Ectodermal cell (in vitro differentiated cells): ENCODE measurements around the gene PIP4P1.

Experiments used
- H3K27ac ChIP-seq: 2 replicates; pipeline ENCODE4 v1.7.0; 2013; ENCODE audit warnings: mild to moderate bottlenecking, low read depth, low read length; ENCODE audit not compliant: insufficient read depth, poor library complexity, severe bottlenecking
- H3K27me3 ChIP-seq: 2 replicates; pipeline ENCODE4 v1.7.0; 2013; ENCODE audit warnings: mild to moderate bottlenecking, low read length; ENCODE audit not compliant: insufficient read depth, control insufficient read depth, poor library complexity, severe bottlenecking
- H3K36me3 ChIP-seq: one replicate; pipeline ENCODE4 v1.7.0; 2013; ENCODE audit warnings: low read length; ENCODE audit not compliant: control insufficient read depth, insufficient read depth
- H3K4me1 ChIP-seq: one replicate; pipeline ENCODE4 v1.7.0; 2013; ENCODE audit warnings: low read length; ENCODE audit not compliant: control insufficient read depth, insufficient read depth
- H3K4me3 ChIP-seq: 2 replicates; pipeline ENCODE4 v1.7.0; 2013; ENCODE audit warnings: low read depth, low read length, control low read depth; ENCODE audit not compliant: insufficient read depth
- H3K9me3 ChIP-seq: 2 replicates; pipeline ENCODE4 v1.7.0; 2013; ENCODE audit warnings: mild to moderate bottlenecking, low read length, moderate library complexity; ENCODE audit not compliant: control insufficient read depth
- WGBS, 2 experiments: methylation state at CpG; one replicate each; pipeline ENCODE4 v1.1.7; 2013; ENCODE audit warnings: missing lambda C conversion rate in 2 of 2; 5-methylcytosine and 5-hydroxymethylcytosine counted together

PIP4P1 gene

DNA sequence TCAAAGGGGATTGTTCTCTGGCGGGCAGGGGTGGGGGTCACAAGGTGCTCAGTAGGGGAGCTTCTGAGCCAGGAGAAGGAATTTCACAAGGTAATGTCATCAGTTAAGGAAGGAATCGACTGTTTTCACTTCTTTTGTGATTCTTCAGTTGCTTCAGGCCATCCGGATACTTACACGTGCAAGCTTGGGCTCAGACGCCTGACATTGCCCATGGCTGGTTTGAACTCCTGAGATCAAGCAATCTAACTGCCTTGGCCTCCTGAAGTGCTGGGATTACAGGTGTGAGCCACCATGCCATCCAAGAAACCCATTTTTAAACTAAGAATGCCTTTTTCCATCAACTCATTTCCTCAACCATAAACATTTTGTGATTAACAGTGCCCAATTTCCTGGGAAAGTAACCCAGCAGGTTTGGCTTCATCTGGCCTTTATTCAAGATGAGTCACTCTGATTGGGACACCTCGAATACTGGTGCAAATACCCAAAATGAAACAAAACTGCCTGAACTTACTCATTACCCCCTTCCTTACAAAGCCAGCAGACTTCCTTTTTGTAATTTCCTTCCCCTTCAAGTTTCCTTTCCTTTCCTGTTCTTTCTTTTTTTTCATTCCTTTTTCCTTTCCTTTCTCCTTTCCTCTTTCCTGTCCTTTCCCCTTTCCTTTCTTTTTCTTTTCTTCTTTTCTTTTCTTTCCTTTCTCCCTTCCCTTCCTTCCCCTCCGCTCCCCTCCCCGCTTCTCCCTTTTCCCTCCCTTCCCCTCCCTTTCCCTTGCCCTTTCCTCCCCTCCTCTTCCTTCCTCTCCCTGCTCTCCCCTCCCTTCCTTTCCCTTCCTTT, 33.9 kb upstream of the PIP4P1 start:
- WGBS, 2 experiments, result 88 to 91% methylated on average over 8 of the region's 8 CpGs
- peaks cover 4% of the 10 kb centered on the region for H3K4me1 ChIP-seq

DNA sequence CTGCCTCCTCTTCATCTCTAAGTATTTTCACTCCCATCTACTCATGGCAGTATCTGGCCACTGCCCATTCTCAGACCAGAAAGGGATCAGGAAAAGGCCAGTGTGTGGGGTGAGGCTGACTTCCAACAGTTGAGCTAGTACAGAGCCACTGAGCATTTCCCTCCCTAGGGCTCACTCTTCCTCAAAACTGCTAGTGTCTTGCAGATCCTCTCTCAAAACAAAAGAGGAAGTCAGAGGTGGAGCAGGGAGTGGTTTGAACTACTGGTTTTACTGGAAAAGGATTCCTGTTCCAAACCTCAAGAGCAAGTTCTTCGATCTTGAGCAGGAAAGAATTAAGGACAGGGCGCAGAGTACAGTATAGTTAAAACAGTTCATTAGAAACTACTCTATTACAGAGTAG, 32.4 kb upstream of the PIP4P1 start:
- Histone ChIP-seq H3K27ac (no peak overlapping the region), H3K36me3 (no peaks in the 10 kb centered on the region)
- WGBS, 2 experiments, result 88 to 97% methylated on average over 1 to 2 of the region's 2 CpGs

More for the DNA sequence above, 33.9 kb upstream of the PIP4P1 start:
- H3K36me3 ChIP-seq, result no peaks in the 10 kb centered on the region
- no peaks in the 10 kb centered on the region for H3K9me3 ChIP-seq
- H3K27ac ChIP-seq, result no peak overlapping the region
- H3K4me3 ChIP-seq, result no peak overlapping the region
- no peaks in the 10 kb centered on the region for H3K27me3 ChIP-seq

GRCh38 chr14:20492486-20492885, 31.3 kb upstream of the PIP4P1 start:
- Histone ChIP-seq H3K36me3 (no peaks in the 10 kb centered on the region), H3K27ac (no peak overlapping the region), H3K4me3 (no peak overlapping the region), H3K4me1 (no peaks in the 10 kb centered on the region), H3K9me3 (no peaks in the 10 kb centered on the region), H3K27me3 (no peaks in the 10 kb centered on the region)
- 94 to 96% methylated on average over 4 of the region's 4 CpGs for WGBS, 2 experiments

More for the DNA sequence above, 32.4 kb upstream of the PIP4P1 start:
- Histone ChIP-seq H3K4me1 (no peaks in the 10 kb centered on the region), H3K4me3 (no peak overlapping the region), H3K27me3 (no peaks in the 10 kb centered on the region), H3K9me3 (no peaks in the 10 kb centered on the region)

GRCh38 chr14:20490563-20490962, 29.3 kb upstream of the PIP4P1 start:
- H3K27me3 ChIP-seq, result no peaks in the 10 kb centered on the region
- WGBS, 2 experiments, result 64 to 67% methylated on average over 6 of the region's 6 CpGs
- no peaks in the 10 kb centered on the region for H3K36me3 ChIP-seq
- no peaks in the 10 kb centered on the region for H3K4me1 ChIP-seq
- H3K9me3 ChIP-seq, result no peaks in the 10 kb centered on the region
- no peak overlapping the region for H3K27ac ChIP-seq
- no peak overlapping the region for H3K4me3 ChIP-seq

- 51 to 55% methylated on average over 5 of the region's 6 CpGs for WGBS, 2 experiments
- no peaks in the 10 kb centered on the region for H3K27me3 ChIP-seq
- H3K4me1 ChIP-seq, result no peaks in the 10 kb centered on the region
- no peak overlapping the region for H3K4me3 ChIP-seq
- H3K27ac ChIP-seq, result no peak overlapping the region
- H3K9me3 ChIP-seq, result no peaks in the 10 kb centered on the region
- no peaks in the 10 kb centered on the region for H3K36me3 ChIP-seq
These were observed 28.1 kb upstream of the PIP4P1 start for GRCh38 chr14:20489093-20489994.

DNA sequence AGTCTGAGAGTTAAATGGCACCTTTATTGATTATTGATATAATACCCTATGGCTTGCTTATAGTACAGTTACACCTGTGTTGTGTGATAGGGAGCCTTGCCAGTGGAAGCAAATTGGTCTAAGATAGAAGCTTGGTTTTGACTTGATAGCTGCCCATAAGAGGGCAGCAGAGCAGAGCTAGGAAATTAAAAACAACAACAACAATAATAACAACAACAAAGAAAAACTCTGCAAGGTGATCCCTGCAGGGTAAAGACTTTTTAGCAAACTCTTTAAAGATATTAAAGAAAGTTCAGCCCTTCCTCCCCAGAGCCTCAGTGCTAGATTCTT, 26.1 kb upstream of the PIP4P1 start:
- H3K27ac ChIP-seq, result no peak overlapping the region
- H3K27me3 ChIP-seq, result no peaks in the 10 kb centered on the region
- no peaks in the 10 kb centered on the region for H3K36me3 ChIP-seq
- no peaks in the 10 kb centered on the region for H3K9me3 ChIP-seq
- H3K4me1 ChIP-seq, result no peaks in the 10 kb centered on the region
- H3K4me3 ChIP-seq, result no peak overlapping the region

- Histone ChIP-seq H3K27ac (no peak overlapping the region), H3K36me3 (no peaks in the 10 kb centered on the region), H3K4me1 (no peaks in the 10 kb centered on the region), H3K4me3 (no peak overlapping the region), H3K27me3 (no peaks in the 10 kb centered on the region), H3K9me3 (no peaks in the 10 kb centered on the region)
- WGBS, 2 experiments, result 89% methylated on average over 8 of the region's 8 CpGs
These were observed 25.6 kb upstream of the PIP4P1 start for GRCh38 chr14:20486684-20487395.

- H3K27ac ChIP-seq, result no peak overlapping the region
- no peaks in the 10 kb centered on the region for H3K27me3 ChIP-seq
- no peaks in the 10 kb centered on the region for H3K4me1 ChIP-seq
- H3K36me3 ChIP-seq, result no peaks in the 10 kb centered on the region
- no peak overlapping the region for H3K4me3 ChIP-seq
- WGBS, 2 experiments, result 63 to 67% methylated on average over 7 of the region's 7 CpGs
- H3K9me3 ChIP-seq, result no peaks in the 10 kb centered on the region
These were observed 24.7 kb upstream of the PIP4P1 start for GRCh38 chr14:20485900-20486299.

DNA sequence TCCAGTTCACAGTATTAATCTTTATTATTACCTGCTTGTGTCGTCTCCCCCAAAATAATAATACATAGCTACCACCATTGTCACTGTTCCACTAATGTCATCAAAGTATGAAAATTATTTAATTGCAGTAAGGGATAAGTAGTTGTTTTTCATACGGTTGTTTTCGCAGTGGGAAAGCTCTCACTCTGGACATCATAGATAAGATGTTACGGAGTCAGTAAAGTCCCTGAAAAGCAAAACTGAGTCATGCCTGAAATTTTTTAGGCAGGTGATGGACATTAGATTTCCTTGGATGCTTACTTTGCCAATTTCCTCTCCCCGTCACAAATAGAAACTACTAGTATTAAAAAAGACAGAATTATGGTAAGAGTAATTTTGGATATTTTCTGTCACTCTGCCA, 21.1 kb upstream of the PIP4P1 start:
- no peak overlapping the region for H3K27ac ChIP-seq
- 94 to 97% methylated on average over 4 of the region's 5 CpGs for WGBS, 2 experiments

GRCh38 chr14:20478894-20479293, 17.7 kb upstream of the PIP4P1 start:
- Histone ChIP-seq H3K9me3 (no peaks in the 10 kb centered on the region), H3K27ac (no peak overlapping the region), H3K4me3 (no peak overlapping the region), H3K4me1 (no peaks in the 10 kb centered on the region), H3K36me3 (peaks cover 14% of the 10 kb centered on the region), H3K27me3 (no peaks in the 10 kb centered on the region)
- WGBS, 2 experiments, result 92 to 94% methylated on average over 2 of the region's 2 CpGs

More for the DNA sequence above, 21.1 kb upstream of the PIP4P1 start:
- peaks cover 4% of the 10 kb centered on the region for H3K36me3 ChIP-seq
- no peaks in the 10 kb centered on the region for H3K27me3 ChIP-seq
- no peaks in the 10 kb centered on the region for H3K9me3 ChIP-seq
- H3K4me3 ChIP-seq, result no peak overlapping the region
- no peaks in the 10 kb centered on the region for H3K4me1 ChIP-seq
